Activated CD4-positive, alpha-beta T cell treated with anti-CD3 and anti-CD28 coated beads, Interleukin-2, Interleukin-4, amounts not matched to agents 100 ng/mL and 50 ng/mL, durations not matched to agents 16 hours and 8 hours (primary cell): ENCODE data around the gene MTA2.
"Not testable (repeated sequence)": the region's sequence is repeated elsewhere in the genome, so short reads cannot be mapped to it uniquely, and the experiment has no call there.

Experiments
- DNase-seq: peaks from one replicate; pipeline ENCODE4 v3.0.0-alpha.2; 2020; ENCODE audit warnings: low spot score

The MTA2 gene

GRCh38 chr11:62592146-62592815 lies 9.4 kb downstream of the MTA2 start:
- no peak for DNase-seq

- peak; percentile 98 for DNase-seq
Observed at GRCh38 chr11:62591448-62592145, 10.1 kb downstream of the MTA2 start, which contains the start of gene TUT1. TSS of gene TUT1 (minus strand) at chr11:62591523. CDS start at chr11:62591485, 38 bp downstream.

GRCh38 chr11:62588966-62589637 lies 12.6 kb downstream of the MTA2 start:
- no peak for DNase-seq

GRCh38 chr11:62585356-62585755 lies 16.3 kb downstream of the MTA2 start:
- DNase-seq: not testable (repeated sequence)

GRCh38 chr11:62581735-62582134 lies 19.9 kb downstream of the MTA2 start:
- not testable (repeated sequence) for DNase-seq

GRCh38 chr11:62580959-62581715 lies 20.5 kb downstream of the MTA2 start:
- no peak for DNase-seq

- no peak for DNase-seq
Observed at GRCh38 chr11:62579252-62579651, 22.4 kb downstream of the MTA2 start.

GRCh38 chr11:62578541-62578940 lies 23.1 kb downstream of the MTA2 start:
- no peak for DNase-seq

GRCh38 chr11:62577046-62577714 lies 24.5 kb downstream of the MTA2 start:
- no peak for DNase-seq

GRCh38 chr11:62575837-62576236 lies 25.8 kb downstream of the MTA2 start:
- DNase-seq: no peak

GRCh38 chr11:62575156-62575555 lies 26.5 kb downstream of the MTA2 start:
- DNase-seq: no peak

- DNase-seq: no peak
Observed at GRCh38 chr11:62574363-62575071, 27.1 kb downstream of the MTA2 start.

GRCh38 chr11:62573592-62574362 lies 27.9 kb downstream of the MTA2 start, which contains the start of gene EEF1G:
TSS of gene EEF1G (minus strand) at chr11:62573891. CDS start at chr11:62573842, 49 bp downstream.
- DNase-seq: peak; percentile 100

GRCh38 chr11:62573006-62573591 lies 28.6 kb downstream of the MTA2 start:
- DNase-seq: no peak

- no peak for DNase-seq
Observed at GRCh38 chr11:62572431-62572830, 29.2 kb downstream of the MTA2 start.

- DNase-seq: not testable (repeated sequence)
Observed at GRCh38 chr11:62571493-62571892, 30.2 kb downstream of the MTA2 start.

- DNase-seq: not testable (repeated sequence)
Observed at GRCh38 chr11:62570903-62571302, 30.8 kb downstream of the MTA2 start.

- DNase-seq: no peak
Observed at GRCh38 chr11:62569611-62570010, 32.1 kb downstream of the MTA2 start.

GRCh38 chr11:62567018-62567633 lies 34.5 kb downstream of the MTA2 start:
- no peak for DNase-seq
